Umbilical cord (tissue), 2 donors: Measurements from ENCODE around the gene MAP4. TPM values are rescaled to one million over a fixed set of nuclear protein-coding genes. Genes with fewer than 3 reads are reported as not detected.

Source experiments
- DNase-seq: peaks from one replicate; pipeline ENCODE4 v3.0.0-alpha.2; 2015; ENCODE audit warnings: low spot score
- total RNA-seq: library from RNA; depleted of rRNA; stranded (reverse); fragments of >200 nt; gene quantifications from one replicate; pipeline ENCODE4 v1.2.3, GENCODE V29; 2014; ENCODE audit warnings: low replicate concordance; ENCODE audit not compliant: insufficient read depth

Gene MAP4
- total RNA-seq, 1 donor from 2014 or later, result 54.9 TPM

GRCh38 chr3:47867451-47868044 lies 148.7 kb downstream of the MAP4 start:
- no peak for DNase-seq

DNA sequence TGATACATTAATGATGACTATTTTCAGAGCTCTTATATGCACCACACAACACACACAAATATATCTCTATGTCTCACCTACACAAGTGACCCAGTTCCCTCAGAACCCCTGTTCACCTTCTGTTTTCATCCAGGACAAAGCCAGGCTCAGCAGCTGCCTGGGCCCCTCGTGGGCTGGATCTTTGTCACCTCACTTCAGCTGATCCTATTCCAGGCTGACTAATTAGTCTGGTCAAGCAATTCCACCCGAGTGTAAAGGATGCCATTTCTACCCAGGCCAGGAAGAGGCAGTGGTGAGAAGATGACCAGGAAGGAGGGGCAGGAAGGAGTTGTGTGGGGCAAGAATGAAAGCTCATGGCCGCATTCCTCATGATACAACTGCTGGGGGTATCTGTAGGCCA lies 151.0 kb downstream of the MAP4 start:
- no peak for DNase-seq

DNA sequence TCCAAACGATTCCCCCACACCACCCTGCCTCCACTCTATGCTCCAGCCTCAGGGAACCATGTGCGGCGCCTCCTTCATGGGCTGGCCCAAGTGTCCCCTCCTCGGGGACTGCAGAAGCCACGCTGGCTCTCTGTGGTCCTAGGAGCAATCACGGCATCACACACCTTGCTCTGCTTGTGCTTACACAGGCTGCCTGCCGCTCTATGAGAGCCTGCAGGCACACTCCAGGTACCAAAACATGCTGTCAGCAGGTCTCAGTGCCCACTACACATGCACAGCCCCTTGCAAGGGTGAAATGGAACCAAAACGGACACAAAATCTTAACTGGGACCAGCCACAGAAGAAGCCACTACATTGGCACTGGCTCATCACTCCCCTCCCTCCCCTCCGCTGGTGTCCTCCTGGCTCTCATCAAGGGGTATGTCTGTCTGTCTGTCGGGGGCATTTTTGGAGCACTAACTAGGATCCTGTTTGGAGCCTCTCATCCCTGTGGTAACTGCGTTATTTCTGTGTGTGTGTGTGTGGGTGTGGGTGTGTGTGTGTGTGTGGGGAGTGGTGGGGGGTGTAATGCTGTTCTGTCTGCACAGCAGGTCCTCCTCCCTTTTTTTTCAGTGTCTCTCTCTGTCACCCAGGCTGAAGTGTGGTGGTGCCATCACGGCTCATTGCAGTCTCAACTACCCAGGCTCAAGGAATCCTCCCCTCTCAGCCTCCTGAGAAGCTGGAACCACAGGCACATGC lies 152.7 kb downstream of the MAP4 start:
- DNase-seq, result no peak

- no peak for DNase-seq
Observed at GRCh38 chr3:47859956-47860605, 156.1 kb downstream of the MAP4 start.

DNA sequence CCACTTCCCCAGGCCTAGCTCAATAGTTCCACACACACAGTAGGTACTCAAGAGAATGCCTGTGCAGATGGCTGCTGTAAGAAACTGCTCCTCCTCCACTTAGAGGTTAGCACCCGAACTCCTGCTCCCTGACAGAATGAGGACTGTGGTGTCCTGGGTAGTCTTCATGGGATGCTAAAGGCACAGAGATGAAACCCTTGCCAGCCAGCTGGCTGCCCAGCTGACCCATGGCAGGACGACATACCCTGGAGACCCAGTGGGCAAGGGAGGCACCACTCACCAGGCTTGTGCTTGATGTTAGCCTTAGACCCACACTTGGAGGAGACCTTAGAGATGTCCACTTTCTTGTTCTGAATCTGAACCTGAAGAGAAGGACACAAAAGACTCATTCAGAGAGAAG lies 159.1 kb downstream of the MAP4 start:
- no peak for DNase-seq

DNA sequence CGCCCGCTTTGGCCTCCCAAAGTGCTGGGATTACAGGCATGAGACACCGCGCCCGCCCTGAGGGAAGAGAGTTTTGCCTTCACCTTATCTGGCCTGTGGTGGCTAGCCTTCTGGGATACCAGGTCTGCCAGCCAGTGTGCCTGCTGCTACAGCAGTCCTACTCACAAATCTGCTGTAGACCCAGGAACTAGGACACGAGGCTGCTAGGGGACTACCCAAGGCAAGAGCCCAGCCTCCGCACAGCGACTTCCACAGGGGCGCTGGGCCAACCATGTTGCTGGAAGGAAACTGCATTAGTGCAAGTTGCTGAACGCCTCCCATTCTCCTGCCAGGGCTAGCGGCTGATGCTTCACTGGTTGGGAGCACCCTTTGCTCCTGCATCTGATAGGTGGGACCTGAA lies 159.5 kb downstream of the MAP4 start:
- DNase-seq, result no peak

- no peak for DNase-seq
Observed at GRCh38 chr3:47855461-47856383, 160.5 kb downstream of the MAP4 start.

- DNase-seq, result no peak
Observed at GRCh38 chr3:47854720-47855455, 161.3 kb downstream of the MAP4 start.

- no peak for DNase-seq
Observed at GRCh38 chr3:47854267-47854666, 161.9 kb downstream of the MAP4 start.

DNA sequence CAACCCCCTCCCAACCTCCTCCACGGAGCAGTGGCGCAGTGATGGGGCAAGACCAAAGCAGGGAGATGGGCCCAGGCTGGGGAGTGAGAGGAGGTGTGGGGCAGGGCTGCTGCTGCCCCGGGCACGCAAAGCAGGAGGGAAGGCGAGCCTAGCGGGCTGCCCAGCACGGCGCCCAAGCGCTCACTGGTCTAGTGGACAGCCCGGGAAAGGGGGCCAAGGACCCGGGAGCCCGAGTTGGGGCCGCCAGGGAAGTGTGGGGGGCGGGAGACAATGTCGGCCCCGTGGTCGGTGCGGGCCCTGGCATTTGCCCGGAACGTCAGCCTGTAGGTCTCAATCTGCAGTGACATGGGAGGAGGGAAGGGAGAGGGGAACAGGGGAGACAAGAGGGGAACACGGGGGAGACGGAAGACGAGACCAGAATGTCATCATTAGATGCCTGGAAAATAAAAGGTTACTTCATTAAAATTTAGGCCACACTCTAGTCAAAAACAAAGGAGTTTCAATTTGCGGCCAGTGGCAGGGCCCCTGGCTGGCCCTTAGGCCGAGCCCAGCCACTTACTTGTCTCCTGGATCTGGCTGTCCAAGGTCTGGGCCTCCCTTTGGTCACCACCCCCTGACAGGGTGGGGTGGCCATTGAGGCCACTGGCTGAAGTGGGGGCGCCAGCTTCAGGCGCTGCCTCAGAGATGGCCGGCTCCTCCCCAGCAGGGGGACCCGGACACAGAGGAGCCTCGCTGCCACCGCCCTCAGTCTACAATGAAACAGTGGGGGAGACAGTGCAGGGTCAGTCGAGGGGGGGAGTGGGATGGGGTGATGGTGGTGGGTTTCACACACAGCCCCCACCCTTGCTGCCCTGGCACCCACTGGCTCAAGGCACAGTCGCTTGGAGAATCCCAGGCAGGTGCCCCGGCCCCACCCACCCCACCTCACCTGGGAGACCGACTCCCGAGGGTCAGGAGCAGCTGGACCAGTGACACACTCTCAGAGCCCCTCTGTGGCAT lies 163.3 kb downstream of the MAP4 start:
- DNase-seq, result no peak

GRCh38 chr3:47851888-47852603 lies 164.2 kb downstream of the MAP4 start:
- DNase-seq, result no peak

- DNase-seq, result no peak
Observed at GRCh38 chr3:47850564-47851410, 165.4 kb downstream of the MAP4 start.

GRCh38 chr3:47849699-47850563 lies 166.3 kb downstream of the MAP4 start:
- DNase-seq, result no peak

GRCh38 chr3:47849186-47849698 lies 167.0 kb downstream of the MAP4 start:
- DNase-seq, result no peak

DNA sequence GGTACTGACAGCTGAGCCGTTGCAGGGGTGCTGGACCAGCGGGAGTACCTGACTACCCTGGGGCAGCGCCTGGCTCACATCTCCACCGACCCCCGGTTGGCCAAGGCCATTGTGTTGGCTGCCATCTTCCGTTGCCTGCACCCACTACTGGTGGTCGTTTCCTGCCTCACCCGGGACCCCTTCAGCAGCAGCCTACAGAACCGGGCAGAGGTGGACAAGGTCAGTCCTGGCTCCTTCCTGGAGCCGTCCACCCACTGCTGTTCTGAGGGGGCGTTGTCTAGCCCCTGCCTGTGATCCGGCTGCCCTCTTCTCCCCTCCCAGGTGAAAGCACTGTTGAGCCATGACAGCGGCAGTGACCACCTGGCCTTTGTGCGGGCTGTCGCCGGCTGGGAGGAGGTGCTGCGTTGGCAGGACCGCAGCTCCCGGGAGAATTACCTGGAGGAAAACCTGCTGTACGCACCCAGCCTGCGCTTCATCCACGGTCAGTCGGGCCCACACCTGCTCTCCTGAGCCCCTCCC lies 167.6 kb downstream of the MAP4 start:
- DNase-seq, result no peak

- DNase-seq, result no peak
Observed at GRCh38 chr3:47847801-47848518, 168.3 kb downstream of the MAP4 start.
